ENCODE measurements around the gene TRIM63. TPM values are rescaled to one million over a fixed set of nuclear protein-coding genes. Genes with fewer than 3 reads are reported as not detected.

TRIM63 gene
- total RNA-seq, 1 donor from 2014 or later, result not detected

DNA sequence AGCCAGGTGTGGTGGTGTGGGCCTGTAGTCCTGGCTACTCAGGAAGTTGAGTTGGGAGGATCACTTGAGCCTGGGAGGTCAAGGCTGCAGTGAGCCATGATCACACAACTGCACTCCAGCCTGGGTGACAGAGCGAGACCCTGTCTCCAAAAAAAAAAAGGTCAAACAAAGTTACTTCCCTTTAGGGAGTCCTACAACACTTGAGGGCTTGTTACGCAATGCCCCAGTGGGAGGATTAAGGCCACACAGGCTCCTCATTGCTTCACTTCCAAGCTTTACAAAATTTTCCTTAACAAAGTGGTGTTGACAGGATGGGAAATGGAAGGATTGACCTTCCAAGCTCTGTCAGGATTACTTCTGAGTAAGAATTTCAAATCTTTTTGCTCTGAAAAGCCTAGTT is 52.1 kb downstream of the TRIM63 start:
- Histone ChIP-seq H3K4me3 (no peak overlapping the region), H3K27me3 (no peaks in the 10 kb centered on the region), H3K27ac (no peak overlapping the region), H3K9me3 (no peaks in the 10 kb centered on the region), H3K36me3 (no peaks in the 10 kb centered on the region), H3K4me1 (no peaks in the 10 kb centered on the region)
- no peak for DNase-seq (ENCODE audit: extremely low spot score in 2 of 2)
- intact Hi-C loops (cut with DNase I), result no loop called here
- TF ChIP-seq POLR2A (IDR thresholded peaks at IDR 0.05) (no peak), POLR2AphosphoS5 (IDR thresholded peaks at IDR 0.05; ENCODE audit: insufficient read depth in 1 of 2, low read depth in 1 of 2) (no peak)

DNA sequence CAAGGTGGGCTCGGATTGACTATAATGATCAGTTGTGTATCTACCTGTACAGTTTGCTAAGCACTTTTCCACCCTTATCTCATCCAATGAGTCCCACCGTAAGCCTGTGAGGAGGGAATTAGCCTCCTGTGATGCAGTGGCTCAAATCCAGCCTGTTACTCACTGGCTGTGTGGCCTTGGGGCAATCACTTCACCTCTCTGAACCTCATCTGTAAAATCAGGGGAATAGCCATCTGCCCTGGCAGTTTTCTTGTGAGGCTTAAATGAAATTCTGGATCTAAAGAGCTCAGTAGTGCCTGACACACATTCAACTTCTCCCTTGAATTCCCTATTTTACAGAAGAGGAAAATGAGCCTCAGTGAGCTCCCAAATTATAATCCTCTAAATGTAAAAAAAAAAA is 53.3 kb downstream of the TRIM63 start:
- Histone ChIP-seq H3K27me3 (no peaks in the 10 kb centered on the region), H3K27ac (no peak overlapping the region), H3K4me3 (no peak overlapping the region), H3K36me3 (no peaks in the 10 kb centered on the region), H3K4me1 (no peaks in the 10 kb centered on the region), H3K9me3 (no peaks in the 10 kb centered on the region)
- no peak for DNase-seq (ENCODE audit: extremely low spot score in 2 of 2)
- no peak for TF ChIP-seq POLR2AphosphoS5 (IDR thresholded peaks at IDR 0.05; ENCODE audit: insufficient read depth in 1 of 2, low read depth in 1 of 2)
- TF ChIP-seq, protein P1, sequence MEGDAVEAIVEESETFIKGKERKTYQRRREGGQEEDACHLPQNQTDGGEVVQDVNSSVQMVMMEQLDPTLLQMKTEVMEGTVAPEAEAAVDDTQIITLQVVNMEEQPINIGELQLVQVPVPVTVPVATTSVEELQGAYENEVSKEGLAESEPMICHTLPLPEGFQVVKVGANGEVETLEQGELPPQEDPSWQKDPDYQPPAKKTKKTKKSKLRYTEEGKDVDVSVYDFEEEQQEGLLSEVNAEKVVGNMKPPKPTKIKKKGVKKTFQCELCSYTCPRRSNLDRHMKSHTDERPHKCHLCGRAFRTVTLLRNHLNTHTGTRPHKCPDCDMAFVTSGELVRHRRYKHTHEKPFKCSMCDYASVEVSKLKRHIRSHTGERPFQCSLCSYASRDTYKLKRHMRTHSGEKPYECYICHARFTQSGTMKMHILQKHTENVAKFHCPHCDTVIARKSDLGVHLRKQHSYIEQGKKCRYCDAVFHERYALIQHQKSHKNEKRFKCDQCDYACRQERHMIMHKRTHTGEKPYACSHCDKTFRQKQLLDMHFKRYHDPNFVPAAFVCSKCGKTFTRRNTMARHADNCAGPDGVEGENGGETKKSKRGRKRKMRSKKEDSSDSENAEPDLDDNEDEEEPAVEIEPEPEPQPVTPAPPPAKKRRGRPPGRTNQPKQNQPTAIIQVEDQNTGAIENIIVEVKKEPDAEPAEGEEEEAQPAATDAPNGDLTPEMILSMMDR (IDR thresholded peaks at IDR 0.05), result no peak
- no peak for TF ChIP-seq POLR2A (IDR thresholded peaks at IDR 0.05)
- intact Hi-C loops (cut with DNase I), result no loop called here

DNA sequence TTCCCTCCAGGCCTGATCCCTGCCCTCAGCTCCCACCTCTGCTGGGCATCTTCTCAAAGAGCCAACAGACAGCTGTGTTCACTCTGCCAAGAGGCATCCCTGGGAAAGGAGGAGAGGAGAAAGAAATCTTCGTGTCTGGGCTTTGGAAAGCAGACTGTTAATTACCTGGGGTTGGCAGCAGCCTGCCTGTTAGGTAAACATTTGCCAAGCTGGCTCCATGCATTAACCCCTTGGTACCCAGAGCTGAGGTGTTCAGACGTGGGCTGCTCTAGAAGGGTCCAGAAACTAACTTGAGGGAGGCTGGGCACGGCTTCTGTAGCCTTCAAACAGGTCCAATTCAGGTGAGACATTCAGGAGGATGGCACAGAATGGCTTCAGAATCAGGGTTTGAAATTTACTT is 54.6 kb downstream of the TRIM63 start:
- H3K9me3 ChIP-seq, result no peaks in the 10 kb centered on the region
- TF ChIP-seq POLR2AphosphoS5 (IDR thresholded peaks at IDR 0.05; ENCODE audit: insufficient read depth in 1 of 2, low read depth in 1 of 2) (no peak), POLR2A (IDR thresholded peaks at IDR 0.05) (no peak)
- TF ChIP-seq, protein P1 (IDR thresholded peaks at IDR 0.05), result no peak
- no peak for DNase-seq (ENCODE audit: extremely low spot score in 2 of 2)
- H3K4me3 ChIP-seq, result no peak overlapping the region
- intact Hi-C loops (cut with DNase I), result no loop called here
- H3K27me3 ChIP-seq, result no peaks in the 10 kb centered on the region
- no peaks in the 10 kb centered on the region for H3K36me3 ChIP-seq
- no peaks in the 10 kb centered on the region for H3K4me1 ChIP-seq
- H3K27ac ChIP-seq, result no peak overlapping the region

DNA sequence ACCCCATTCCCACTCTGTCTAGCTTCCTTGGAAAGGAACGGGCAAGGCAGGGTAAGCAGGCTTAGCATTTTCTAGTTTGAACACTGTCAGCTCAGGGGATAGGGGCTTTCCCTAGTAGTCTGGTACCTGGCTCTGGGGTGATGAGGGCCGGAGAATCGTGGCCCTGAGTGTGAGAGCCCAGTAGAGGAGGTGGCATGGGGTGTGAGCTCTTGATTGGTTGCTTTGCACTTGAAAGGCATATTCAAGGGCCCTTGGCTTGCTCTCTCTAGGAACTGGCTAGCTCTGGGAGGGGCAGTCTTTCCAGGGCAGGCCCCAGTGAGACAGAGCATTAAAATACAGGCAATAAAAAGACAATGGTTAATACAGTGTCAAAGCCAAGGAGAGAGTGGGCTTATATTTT is 56.6 kb downstream of the TRIM63 start:
- H3K9me3 ChIP-seq, result no peaks in the 10 kb centered on the region
- intact Hi-C loops (cut with DNase I), result no loop called here
- no peak overlapping the region for H3K4me3 ChIP-seq
- TF ChIP-seq POLR2A (IDR thresholded peaks at IDR 0.05) (no peak), POLR2AphosphoS5 (IDR thresholded peaks at IDR 0.05; ENCODE audit: insufficient read depth in 1 of 2, low read depth in 1 of 2) (no peak)
- TF ChIP-seq, protein P1 (IDR thresholded peaks at IDR 0.05), result no peak
- DNase-seq (ENCODE audit: extremely low spot score in 2 of 2), result no peak
- peaks cover 2% of the 10 kb centered on the region for H3K4me1 ChIP-seq
- H3K27ac ChIP-seq, result no peak overlapping the region
- no peaks in the 10 kb centered on the region for H3K36me3 ChIP-seq
- no peaks in the 10 kb centered on the region for H3K27me3 ChIP-seq

DNA sequence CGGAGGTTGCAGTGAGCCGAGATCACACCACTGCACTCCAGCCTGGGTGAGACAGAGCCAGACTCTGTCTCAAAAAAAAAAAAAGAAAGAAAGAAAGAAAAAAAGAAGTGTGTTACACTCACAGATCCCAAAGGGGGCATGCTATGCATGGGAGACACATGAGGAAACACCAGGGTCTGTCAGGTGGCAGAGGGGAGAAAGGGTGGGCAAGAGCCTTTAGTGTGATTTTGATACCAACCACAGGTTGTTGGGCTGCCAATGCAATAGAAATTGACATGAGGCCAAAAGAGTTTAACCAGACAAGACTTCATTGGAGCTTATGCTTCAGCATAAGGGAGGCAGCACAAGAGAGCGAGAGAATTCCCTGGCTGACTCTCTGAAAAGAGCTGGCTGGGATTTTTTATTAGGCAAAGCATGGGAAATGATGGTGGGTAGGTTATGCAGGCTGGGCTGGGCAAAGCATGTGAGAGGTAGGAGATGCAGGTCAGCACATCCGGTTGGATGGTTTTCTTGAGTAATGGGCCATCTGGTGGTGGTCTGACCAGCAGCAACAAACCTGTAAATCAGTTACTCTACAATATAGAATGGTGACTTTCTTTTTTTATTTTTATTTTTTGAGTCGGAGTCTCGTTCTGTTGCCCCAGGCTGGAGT is 57.5 kb downstream of the TRIM63 start:
- peaks cover 8% of the 10 kb centered on the region for H3K4me1 ChIP-seq
- intact Hi-C loops (cut with DNase I), result no loop called here
- no peaks in the 10 kb centered on the region for H3K9me3 ChIP-seq

More for the DNA sequence above, 57.5 kb downstream of the TRIM63 start:
- no peak overlapping the region for H3K4me3 ChIP-seq
- no peak overlapping the region for H3K27ac ChIP-seq
- no peaks in the 10 kb centered on the region for H3K36me3 ChIP-seq
- TF ChIP-seq POLR2AphosphoS5 (IDR thresholded peaks at IDR 0.05; ENCODE audit: insufficient read depth in 1 of 2, low read depth in 1 of 2), result no peak
- TF ChIP-seq POLR2A (IDR thresholded peaks at IDR 0.05), result no peak
- TF ChIP-seq, protein P1 (IDR thresholded peaks at IDR 0.05), result no peak
- no peaks in the 10 kb centered on the region for H3K27me3 ChIP-seq
- no peak for DNase-seq (ENCODE audit: extremely low spot score in 2 of 2)
